ENCODE results near the gene CIB4. TPM values are rescaled to one million over a fixed set of nuclear protein-coding genes. Genes with fewer than 3 reads are reported as not detected.

CIB4 gene
- total RNA-seq, 1 donor from 2014 or later = not detected

DNA sequence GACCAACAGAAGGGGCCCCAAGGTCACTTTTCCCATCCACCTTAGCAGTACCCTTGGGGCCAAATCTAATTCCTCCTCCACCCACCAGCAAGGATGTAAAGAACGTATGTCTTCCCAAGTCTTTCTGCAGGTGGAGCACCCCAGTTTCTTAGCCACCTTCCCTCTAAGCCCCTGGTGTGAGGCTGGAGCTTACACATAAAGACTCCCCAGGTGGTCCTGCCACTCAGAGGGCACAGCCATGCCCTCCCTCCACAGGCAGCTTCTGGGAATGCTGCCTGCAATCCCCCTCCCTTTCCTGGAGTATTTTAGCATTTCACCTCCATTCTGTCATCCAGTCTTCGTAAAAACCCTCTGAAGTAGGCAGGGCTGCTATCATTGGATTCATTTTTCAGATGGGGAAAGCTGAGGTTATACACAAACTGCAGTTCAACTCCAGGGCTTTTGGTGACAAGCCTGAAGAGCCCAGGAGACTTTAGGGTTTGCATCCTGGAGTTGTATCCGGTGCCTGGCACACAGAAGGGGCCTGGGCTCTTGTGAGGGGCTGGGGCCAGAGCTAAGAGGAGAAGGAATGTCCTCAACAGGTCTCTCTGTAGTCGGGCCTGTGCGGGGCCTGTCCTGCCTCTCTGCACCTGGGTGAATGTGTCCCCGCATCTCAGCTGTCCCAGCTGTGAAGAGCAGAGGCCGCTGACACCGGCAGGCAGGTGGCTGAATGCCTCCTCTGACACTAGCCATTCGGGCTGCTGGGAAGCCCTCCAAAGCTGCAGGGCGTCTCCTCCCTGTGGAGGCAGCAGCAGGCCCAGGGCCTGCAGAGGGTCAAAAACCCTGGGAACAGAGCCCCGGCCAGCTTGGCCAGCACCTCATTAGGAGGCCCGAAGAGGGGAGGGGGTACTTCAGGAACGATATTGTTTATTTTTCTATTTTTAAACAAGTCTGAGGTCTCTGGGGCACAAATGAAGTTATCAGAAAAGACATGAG, 27.6 kb downstream of the CIB4 start:
- H3K36me3 Mint-ChIP-seq (ENCODE audit: low read depth) = no peaks in the 10 kb centered on the region
- peaks cover 4% of the 10 kb centered on the region for H3K27me3 Mint-ChIP-seq (ENCODE audit: insufficient read depth)
- no peaks in the 10 kb centered on the region for H3K9me3 Mint-ChIP-seq

DNA sequence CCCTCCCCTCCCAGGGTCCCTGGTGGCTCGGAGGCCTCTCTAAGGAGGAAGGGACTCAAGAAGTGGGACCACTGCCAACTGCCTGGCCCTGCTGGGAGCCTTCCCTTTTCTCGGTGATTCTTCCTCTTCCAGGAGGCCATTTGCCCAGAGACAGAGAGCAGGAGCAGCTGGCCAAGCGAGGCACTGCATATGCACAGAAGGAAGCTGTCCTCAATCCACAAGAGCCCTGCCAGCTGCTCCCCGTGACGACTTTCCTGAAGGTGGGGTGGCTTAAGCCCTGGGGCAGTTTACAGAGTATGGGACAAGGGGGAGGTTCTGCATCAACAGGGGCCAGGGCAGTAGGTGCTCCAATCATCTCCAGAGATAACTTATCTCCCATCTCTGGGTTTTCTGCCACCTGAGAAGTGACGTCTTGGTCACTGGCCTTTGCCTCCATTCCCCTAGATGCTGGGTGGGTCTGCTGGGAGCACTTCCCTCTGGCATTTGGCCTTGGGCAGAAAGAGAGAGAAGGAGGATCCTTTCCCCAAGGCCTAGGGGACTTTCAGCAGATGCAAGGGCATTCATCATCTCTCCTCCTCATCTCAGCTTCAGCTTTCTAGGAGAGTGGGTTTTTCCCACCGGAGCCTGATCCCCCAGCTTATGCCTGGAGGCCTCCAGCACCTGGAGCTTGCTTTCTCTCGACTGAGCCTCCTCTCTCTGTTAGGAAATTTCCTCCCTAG, 28.5 kb downstream of the CIB4 start:
- no peaks in the 10 kb centered on the region for H3K36me3 Mint-ChIP-seq (ENCODE audit: low read depth)
- peaks cover 4% of the 10 kb centered on the region for H3K27me3 Mint-ChIP-seq (ENCODE audit: insufficient read depth)
- H3K9me3 Mint-ChIP-seq = no peaks in the 10 kb centered on the region
- H3K4me3 Mint-ChIP-seq = no peak overlapping the region
- no peak overlapping the region for H3K27ac Mint-ChIP-seq
- intact Hi-C loops (cut with micrococcal nuclease) = no loop called here
- H3K4me1 Mint-ChIP-seq (ENCODE audit: low read depth) = no peaks in the 10 kb centered on the region
- DNase-seq (ENCODE audit: low spot score) = no peak

More for the DNA sequence above, 27.6 kb downstream of the CIB4 start:
- intact Hi-C loops (cut with micrococcal nuclease) = no loop called here
- H3K27ac Mint-ChIP-seq = no peak overlapping the region
- DNase-seq (ENCODE audit: low spot score) = no peak
- H3K4me1 Mint-ChIP-seq (ENCODE audit: low read depth) = no peaks in the 10 kb centered on the region
- H3K4me3 Mint-ChIP-seq = no peak overlapping the region

DNA sequence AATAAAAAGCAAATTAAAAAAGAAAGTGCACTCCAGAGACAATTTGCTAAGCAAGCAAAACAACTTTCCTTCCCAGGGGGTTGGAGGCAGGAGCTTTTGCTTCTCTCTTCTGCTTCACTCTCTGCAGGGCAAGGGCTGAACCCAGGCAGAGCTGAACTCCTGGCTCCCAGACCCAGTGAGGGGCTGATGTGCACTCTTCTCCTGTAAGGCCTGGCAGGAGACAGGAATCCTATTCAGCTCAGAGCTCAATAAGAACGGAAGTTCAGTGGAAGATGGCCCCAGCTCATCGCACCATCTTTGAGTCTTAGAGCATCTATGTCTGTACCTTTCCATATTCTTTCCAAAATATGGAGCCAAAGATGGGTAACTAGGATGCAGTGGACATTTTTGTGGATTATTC, 29.1 kb downstream of the CIB4 start:
- DNase-seq (ENCODE audit: low spot score) = no peak
- Mint-ChIP-seq H3K9me3 (no peaks in the 10 kb centered on the region), H3K27me3 (ENCODE audit: insufficient read depth) (peaks cover 4% of the 10 kb centered on the region), H3K4me1 (ENCODE audit: low read depth) (no peaks in the 10 kb centered on the region), H3K36me3 (ENCODE audit: low read depth) (no peaks in the 10 kb centered on the region), H3K27ac (no peak overlapping the region), H3K4me3 (no peak overlapping the region)
- intact Hi-C loops (cut with micrococcal nuclease) = no loop called here

DNA sequence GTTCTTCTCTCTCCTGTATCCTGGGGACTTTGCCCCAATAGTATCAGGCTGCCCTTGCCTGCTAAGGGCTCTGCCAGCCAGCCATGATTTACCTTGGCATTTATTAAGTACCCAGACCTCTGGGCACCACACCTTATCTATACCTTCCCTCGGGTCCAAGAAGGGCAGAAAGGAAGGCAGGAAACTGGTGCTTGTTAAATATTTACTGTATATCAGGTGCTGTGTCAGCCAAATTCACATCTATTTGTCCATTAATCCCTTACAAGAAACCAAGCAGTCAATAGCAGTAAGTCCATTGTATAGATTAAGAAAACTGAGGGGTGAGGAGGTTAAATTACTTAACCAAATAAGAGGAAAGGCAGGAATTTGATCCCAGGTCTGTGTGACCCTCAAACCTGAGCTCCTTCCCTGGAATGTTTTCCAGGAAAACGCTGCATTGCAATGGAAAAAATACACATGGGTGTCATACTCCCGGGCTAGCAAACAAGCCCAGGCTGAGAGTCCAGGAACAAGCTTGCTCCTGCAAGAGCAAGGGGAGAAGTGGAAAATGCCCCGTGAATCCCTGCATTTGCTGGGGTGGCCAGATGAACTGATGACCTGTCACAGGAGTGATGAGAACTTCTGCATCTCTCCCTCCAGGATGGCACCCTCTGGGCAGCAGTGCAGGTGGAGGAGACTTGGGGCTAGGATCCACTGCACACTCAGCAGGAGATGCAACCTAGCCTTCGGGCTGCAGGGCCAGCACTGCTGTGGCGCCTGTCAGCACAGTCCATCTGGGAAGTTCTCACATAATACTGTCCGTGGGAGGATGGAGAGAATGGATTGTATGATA, 30.4 kb downstream of the CIB4 start:
- Mint-ChIP-seq H3K9me3 (no peaks in the 10 kb centered on the region), H3K27me3 (ENCODE audit: insufficient read depth) (peaks cover 5% of the 10 kb centered on the region), H3K4me3 (no peak overlapping the region), H3K27ac (no peak overlapping the region), H3K4me1 (ENCODE audit: low read depth) (no peaks in the 10 kb centered on the region), H3K36me3 (ENCODE audit: low read depth) (no peaks in the 10 kb centered on the region)
- intact Hi-C loops (cut with micrococcal nuclease) = no loop called here
- DNase-seq (ENCODE audit: low spot score) = no peak

DNA sequence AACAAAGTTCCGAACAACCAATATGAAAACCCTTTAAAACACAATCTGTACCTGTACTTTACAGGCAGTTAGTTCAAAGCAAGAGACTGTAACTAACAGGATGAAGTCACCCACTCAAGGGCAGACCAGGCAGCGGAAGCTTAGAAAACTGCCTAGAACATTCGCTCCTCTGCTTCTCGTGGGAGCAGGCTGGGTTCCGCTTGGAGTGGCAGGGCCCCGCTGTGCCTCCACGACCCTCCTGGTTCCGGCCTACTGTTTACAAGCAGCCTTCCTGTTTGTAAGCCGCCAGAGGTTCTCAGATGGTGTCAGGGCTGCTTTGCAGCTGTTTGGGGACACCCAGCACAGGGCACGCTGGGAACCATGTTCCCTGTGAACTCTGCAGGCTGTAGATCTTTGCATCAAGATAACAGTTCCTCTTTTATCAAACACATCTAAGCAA, 31.3 kb downstream of the CIB4 start:
- no peaks in the 10 kb centered on the region for H3K36me3 Mint-ChIP-seq (ENCODE audit: low read depth)
- H3K4me3 Mint-ChIP-seq = no peak overlapping the region
- peaks cover 8% of the 10 kb centered on the region for H3K27me3 Mint-ChIP-seq (ENCODE audit: insufficient read depth)
- intact Hi-C loops (cut with micrococcal nuclease) = no loop called here
- no peaks in the 10 kb centered on the region for H3K9me3 Mint-ChIP-seq
- DNase-seq (ENCODE audit: low spot score) = no peak
- H3K27ac Mint-ChIP-seq = no peak overlapping the region
- no peaks in the 10 kb centered on the region for H3K4me1 Mint-ChIP-seq (ENCODE audit: low read depth)

DNA sequence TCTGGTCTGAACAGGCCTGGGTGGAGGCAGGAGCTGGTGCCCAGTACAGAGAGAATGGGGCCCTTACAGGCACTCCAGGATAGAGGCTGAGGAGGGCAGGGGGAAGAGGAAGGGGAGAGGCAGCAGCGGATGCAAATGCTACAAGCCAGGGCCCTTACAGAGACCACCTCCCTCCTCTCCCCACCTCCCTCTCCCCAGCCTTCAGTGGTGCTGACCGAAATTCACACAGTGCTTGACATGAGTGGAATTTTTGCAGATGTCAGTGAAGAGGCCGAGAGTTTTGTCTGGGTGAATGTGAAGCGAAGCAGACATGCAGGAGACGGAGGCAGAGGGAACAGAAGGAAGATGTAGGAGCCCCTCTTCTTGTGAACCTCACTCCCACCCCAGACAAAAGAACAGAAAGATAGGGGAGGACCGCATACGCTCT, 31.9 kb downstream of the CIB4 start:
- peaks cover 12% of the 10 kb centered on the region for H3K27me3 Mint-ChIP-seq (ENCODE audit: insufficient read depth)
- H3K4me3 Mint-ChIP-seq = no peak overlapping the region
- H3K9me3 Mint-ChIP-seq = no peaks in the 10 kb centered on the region
- no peak overlapping the region for H3K27ac Mint-ChIP-seq
- no peak for DNase-seq (ENCODE audit: low spot score)
- intact Hi-C loops (cut with micrococcal nuclease) = no loop called here
- H3K36me3 Mint-ChIP-seq (ENCODE audit: low read depth) = no peaks in the 10 kb centered on the region
- H3K4me1 Mint-ChIP-seq (ENCODE audit: low read depth) = no peaks in the 10 kb centered on the region

DNA sequence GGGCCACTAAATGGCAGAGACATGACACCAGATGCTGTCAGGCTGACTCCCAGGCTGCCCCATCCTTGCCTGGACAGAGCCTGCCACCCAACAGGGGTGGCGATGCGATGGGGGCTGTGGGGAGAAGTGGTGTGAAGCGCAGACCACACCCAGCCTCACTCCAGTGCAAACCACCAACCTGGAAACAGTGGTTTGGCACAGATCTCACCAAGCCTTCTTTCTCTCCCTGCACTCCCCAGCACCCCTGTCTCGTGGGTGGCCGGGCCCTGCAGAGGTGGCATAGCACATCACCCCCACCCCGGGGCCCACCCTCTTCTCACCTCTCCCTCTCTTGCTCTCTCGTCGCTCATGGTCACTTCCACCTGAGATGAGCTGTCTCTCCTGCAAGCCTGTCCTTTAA, 32.6 kb downstream of the CIB4 start:
- no peaks in the 10 kb centered on the region for H3K4me1 Mint-ChIP-seq (ENCODE audit: low read depth)
- H3K36me3 Mint-ChIP-seq (ENCODE audit: low read depth) = no peaks in the 10 kb centered on the region
- H3K27me3 Mint-ChIP-seq (ENCODE audit: insufficient read depth) = peaks cover 14% of the 10 kb centered on the region
- intact Hi-C loops (cut with micrococcal nuclease) = no loop called here
- DNase-seq (ENCODE audit: low spot score) = no peak
- H3K27ac Mint-ChIP-seq = no peak overlapping the region
- no peak overlapping the region for H3K4me3 Mint-ChIP-seq
- H3K9me3 Mint-ChIP-seq = no peaks in the 10 kb centered on the region

DNA sequence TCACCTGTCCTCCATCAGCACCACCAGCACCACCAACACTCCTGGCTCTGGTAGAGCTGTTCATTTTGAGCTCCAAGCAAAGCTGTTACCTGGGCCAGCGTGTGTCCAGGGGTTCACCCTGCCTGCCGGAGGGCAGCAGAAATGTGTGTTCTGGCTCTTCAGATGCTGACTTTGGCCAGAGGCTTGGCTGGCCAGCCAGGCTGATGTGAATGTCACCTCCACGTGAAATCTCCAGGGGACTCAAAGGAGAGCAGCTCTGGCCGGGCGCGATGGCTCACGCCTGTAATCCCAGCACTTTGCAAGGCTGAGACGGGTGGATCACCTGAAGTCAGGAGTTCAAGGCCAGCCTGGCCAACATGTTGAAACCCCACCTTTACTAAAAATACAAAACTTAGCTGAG, 33.5 kb downstream of the CIB4 start:
- Mint-ChIP-seq H3K4me1 (ENCODE audit: low read depth) (no peaks in the 10 kb centered on the region), H3K27ac (no peak overlapping the region), H3K36me3 (ENCODE audit: low read depth) (no peaks in the 10 kb centered on the region), H3K9me3 (no peaks in the 10 kb centered on the region), H3K27me3 (ENCODE audit: insufficient read depth) (peaks cover 19% of the 10 kb centered on the region), H3K4me3 (no peak overlapping the region)
- no peak for DNase-seq (ENCODE audit: low spot score)
- intact Hi-C loops (cut with micrococcal nuclease) = no loop called here

DNA sequence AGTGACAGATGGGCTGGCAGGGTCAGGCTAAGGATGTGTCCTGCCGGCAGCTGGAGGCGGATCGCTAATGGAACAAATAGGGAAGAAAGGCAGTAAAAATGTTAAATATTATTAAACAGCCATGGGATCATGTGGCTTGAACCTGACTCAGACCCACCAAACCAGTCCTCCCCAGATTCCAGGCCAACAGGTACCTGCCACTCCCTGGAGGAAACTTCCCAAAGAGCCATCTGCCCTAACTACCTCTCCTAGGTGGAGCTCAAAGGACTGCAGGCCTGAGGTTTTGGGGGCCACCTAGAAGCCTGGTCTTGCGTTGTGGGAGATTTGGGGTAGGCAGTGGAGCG, 34.3 kb downstream of the CIB4 start:
- no peak for DNase-seq (ENCODE audit: low spot score)
- H3K27me3 Mint-ChIP-seq (ENCODE audit: insufficient read depth) = peaks cover 27% of the 10 kb centered on the region
- H3K4me3 Mint-ChIP-seq = no peak overlapping the region
- H3K27ac Mint-ChIP-seq = no peak overlapping the region
- H3K9me3 Mint-ChIP-seq = no peaks in the 10 kb centered on the region
- H3K4me1 Mint-ChIP-seq (ENCODE audit: low read depth) = no peaks in the 10 kb centered on the region
- H3K36me3 Mint-ChIP-seq (ENCODE audit: low read depth) = no peaks in the 10 kb centered on the region
- intact Hi-C loops (cut with micrococcal nuclease) = no loop called here

DNA sequence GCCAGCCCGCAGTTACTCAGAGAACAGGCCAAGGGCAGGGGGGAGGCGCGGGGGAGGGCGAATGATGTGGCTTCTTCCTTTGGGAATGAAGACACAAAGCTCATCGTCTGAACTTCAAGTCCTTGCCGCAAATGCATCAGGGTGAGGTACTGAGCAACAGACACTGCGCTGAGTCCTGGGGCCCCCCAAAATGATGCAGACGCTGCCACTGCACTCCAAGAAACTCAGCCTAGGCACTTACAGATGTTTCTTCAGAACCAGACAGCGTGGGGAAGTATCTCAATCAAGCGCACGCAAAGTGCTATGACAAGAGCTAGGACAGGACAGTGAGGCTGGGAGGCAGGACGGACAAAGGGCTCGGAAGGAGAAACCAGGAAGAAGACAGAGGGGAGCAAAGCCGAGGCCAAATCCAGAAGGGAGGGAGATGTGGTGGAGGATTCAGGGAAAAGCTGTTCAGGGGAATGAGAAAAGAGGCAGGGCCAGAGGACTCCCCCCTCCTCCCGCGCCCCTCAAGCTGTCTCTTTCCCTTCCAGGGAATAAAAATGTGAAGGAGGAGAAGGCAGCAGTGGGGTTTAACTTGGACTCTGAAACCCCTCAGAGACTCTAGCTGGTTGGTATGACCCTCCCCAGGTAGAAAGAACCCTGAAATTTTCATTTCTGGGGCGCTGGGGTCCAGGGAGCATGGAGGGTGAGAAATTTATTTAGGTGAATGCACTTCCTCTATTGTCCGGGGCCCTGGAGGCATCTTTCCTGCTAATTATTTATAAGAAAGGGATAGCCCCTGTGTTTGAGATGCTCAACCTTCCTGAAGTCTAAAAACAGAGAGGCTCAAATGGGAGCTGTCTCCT, 34.9 kb downstream of the CIB4 start:
- Mint-ChIP-seq H3K9me3 (no peaks in the 10 kb centered on the region), H3K36me3 (ENCODE audit: low read depth) (no peaks in the 10 kb centered on the region), H3K27me3 (ENCODE audit: insufficient read depth) (peaks cover 31% of the 10 kb centered on the region), H3K27ac (no peak overlapping the region), H3K4me3 (no peak overlapping the region), H3K4me1 (ENCODE audit: low read depth) (no peaks in the 10 kb centered on the region)
- no peak for DNase-seq (ENCODE audit: low spot score)
- intact Hi-C loops (cut with micrococcal nuclease) = loop anchor here (1.0 kb wide), 1 partner anchor 139 kb away; no protein-coding TSS in a partner anchor

DNA sequence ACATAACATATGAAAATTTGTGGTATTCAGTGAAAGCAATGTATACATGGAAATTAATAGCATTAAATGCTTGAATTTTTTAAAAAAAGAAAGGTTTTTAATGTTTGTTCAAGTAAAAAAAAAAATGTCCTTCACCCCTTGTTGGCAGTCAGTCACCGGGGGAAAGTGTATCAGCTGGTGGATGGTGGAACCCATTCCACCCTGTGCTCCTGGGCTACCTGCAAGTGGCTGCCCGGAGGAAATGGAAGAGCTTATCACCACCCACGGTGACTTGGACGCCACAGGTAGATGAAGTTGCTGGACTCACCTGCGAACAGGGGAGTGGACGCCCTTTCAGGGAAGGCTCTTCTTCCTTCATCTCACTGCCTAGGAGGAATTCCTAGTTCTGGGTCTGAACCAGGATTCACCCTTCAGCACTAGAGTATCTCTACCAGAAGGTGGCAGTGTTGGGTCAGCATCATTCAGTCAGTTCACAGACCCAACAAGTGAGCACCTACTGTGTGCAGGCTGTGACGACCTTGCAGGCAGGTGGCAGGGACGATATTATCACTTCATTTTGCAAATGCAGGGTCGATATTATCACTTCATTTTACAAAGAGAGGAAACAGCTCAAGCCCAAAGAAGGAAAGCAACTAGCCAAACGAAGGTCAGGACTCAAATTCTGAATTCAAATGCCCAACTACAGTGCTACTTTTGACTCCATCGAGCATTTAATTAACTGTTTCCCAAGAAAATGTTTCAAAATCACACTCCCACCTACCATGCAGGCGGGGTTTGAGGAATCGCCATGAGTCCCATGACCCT, 35.8 kb downstream of the CIB4 start:
- Mint-ChIP-seq H3K27ac (no peak overlapping the region), H3K4me1 (ENCODE audit: low read depth) (no peaks in the 10 kb centered on the region), H3K9me3 (no peaks in the 10 kb centered on the region), H3K4me3 (no peak overlapping the region), H3K27me3 (ENCODE audit: insufficient read depth) (peaks cover 31% of the 10 kb centered on the region), H3K36me3 (ENCODE audit: low read depth) (no peaks in the 10 kb centered on the region)
- intact Hi-C loops (cut with micrococcal nuclease) = loop anchor here (1.0 kb wide), 1 partner anchor 140 kb away; no protein-coding TSS in a partner anchor
- DNase-seq (ENCODE audit: low spot score) = peak; percentile 21

Data from activated T-helper 1 cell treated with anti-CD3 and anti-CD28 coated beads, Interleukin-12 subunit alpha, Interleukin-12 subunit beta, Interleukin-2, Interleukin-4 antibody, amounts not matched to agents 30 ng/mL and 10 ng/mL and 1 ng/mL, durations not matched to agents 14 hours and 24 hours and 36 hours (primary cell).